Measurements from ENCODE around the gene NDC80. TPM values are rescaled to one million over a fixed set of nuclear protein-coding genes. Genes with fewer than 3 reads are reported as not detected.
A peak's percentile ranks its signal among the peaks of the same experiment; 100 is the strongest.

NDC80 gene
- total and polyA plus RNA-seq, 12 donors: 0.17 to 2.7 (median 0.34) TPM; not detected in 2

- DNase-seq (no peak), ATAC-seq (peak in 6 of 8 donors; percentile 11 to 51 (median 32))
- H3K4me1 ChIP-seq: peaks cover 0 to 48% (median 19%) of the 10 kb centered on the region in 9 donors
- WGBS, 2 donors: 49 to 60% methylated on average over 9 of the region's 9 CpGs
- H3K36me3 ChIP-seq: no peaks in the 10 kb centered on the region
- TF ChIP-seq, protein P1, sequence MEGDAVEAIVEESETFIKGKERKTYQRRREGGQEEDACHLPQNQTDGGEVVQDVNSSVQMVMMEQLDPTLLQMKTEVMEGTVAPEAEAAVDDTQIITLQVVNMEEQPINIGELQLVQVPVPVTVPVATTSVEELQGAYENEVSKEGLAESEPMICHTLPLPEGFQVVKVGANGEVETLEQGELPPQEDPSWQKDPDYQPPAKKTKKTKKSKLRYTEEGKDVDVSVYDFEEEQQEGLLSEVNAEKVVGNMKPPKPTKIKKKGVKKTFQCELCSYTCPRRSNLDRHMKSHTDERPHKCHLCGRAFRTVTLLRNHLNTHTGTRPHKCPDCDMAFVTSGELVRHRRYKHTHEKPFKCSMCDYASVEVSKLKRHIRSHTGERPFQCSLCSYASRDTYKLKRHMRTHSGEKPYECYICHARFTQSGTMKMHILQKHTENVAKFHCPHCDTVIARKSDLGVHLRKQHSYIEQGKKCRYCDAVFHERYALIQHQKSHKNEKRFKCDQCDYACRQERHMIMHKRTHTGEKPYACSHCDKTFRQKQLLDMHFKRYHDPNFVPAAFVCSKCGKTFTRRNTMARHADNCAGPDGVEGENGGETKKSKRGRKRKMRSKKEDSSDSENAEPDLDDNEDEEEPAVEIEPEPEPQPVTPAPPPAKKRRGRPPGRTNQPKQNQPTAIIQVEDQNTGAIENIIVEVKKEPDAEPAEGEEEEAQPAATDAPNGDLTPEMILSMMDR (IDR thresholded peaks at IDR 0.05): no peak
- no peaks in the 10 kb centered on the region for H3K9me3 ChIP-seq
- peak overlapping the region in 6 of 10 donors; percentile 5 to 36 (median 16) for H3K4me3 ChIP-seq
- no peaks in the 10 kb centered on the region for H3K27me3 ChIP-seq
- intact Hi-C loops (cut with DNase I): loop anchor here in 2 of 10 donors (5.0 kb wide), 1 partner anchor 64 kb away; the partner anchor contains the start of genes METTL4 (in 2 of the 2) and NDC80 (in 2 of the 2)
- H3K27ac ChIP-seq: peak overlapping the region; percentile 79 to 91 (median 85)
Observed at GRCh38 chr18:2636126-2636631, 64.8 kb downstream of the NDC80 start.

DNA sequence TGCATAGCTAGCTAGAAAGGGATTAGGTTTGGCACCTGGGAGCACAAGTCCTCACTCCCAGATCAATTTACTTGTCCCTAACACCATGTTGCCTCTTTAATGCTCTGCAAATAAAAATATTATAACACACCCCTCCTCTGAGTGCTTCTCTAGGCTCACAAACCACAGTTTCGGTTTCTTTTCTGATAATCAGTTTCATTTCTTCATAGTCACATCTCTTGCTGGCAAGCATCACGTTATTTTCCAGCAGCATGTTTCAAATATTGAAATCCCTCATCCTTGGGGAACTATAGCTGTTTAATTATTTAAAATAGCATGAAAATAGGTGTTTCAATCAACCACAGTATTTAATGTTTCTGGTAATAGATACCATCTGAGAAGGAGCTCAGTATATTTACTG is 70.3 kb downstream of the NDC80 start:
- H3K36me3 ChIP-seq: no peaks in the 10 kb centered on the region
- no peaks in the 10 kb centered on the region for H3K9me3 ChIP-seq
- intact Hi-C loops (cut with DNase I): no loop called here
- no peaks in the 10 kb centered on the region for H3K27me3 ChIP-seq
- ATAC-seq: peak in 6 of 8 donors; percentile 35 to 60 (median 50)
- H3K4me1 ChIP-seq: peaks cover 0 to 61% (median 13%) of the 10 kb centered on the region in 9 donors
- no peak for DNase-seq
- peak overlapping the region in 7 of 10 donors; percentile 29 to 77 (median 50) for H3K27ac ChIP-seq
- TF ChIP-seq, protein P1 (IDR thresholded peaks at IDR 0.05): no peak
- WGBS, 2 donors: 24 to 30% methylated on average over 2 of the region's 2 CpGs
- H3K4me3 ChIP-seq: peak overlapping the region in 5 of 10 donors; percentile 5 to 31 (median 17)

- no peaks in the 10 kb centered on the region for H3K27me3 ChIP-seq
- no peak overlapping the region for H3K4me3 ChIP-seq
- H3K9me3 ChIP-seq: no peaks in the 10 kb centered on the region
- H3K27ac ChIP-seq: peak overlapping the region in 3 of 10 donors; percentile 11 to 77 (median 75)
- H3K36me3 ChIP-seq: no peaks in the 10 kb centered on the region
- TF ChIP-seq, protein P1 (IDR thresholded peaks at IDR 0.05): no peak
- H3K4me1 ChIP-seq: peaks cover 0 to 57% (median 6%) of the 10 kb centered on the region in 9 donors
- DNase-seq (no peak), ATAC-seq (no peak)
- WGBS, 2 donors: 88 to 94% methylated on average over 1 of the region's 1 CpG
- intact Hi-C loops (cut with DNase I): no loop called here
Observed at GRCh38 chr18:2642771-2643170, 71.4 kb downstream of the NDC80 start.

DNA sequence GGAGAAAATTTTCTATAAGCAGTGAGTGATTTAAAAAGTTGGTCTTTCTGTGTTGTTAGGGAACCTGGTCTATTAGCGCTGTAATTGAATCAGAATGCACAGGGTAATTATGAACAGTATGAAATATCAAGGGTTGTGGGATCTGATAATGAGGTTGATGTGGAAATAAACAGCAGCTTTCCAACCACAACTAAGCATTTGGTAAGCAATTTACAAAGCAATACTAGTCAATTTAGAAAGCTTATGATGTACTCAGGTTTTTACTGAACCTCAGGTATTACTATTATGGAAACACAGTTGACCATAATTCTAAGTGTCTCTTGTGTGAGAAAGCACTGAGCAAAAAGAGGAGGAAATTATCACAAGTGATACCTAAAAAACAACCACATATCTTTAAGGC is 73.2 kb downstream of the NDC80 start:
- 92 to 95% methylated on average over 1 of the region's 1 CpG for WGBS, 2 donors
- H3K4me3 ChIP-seq: no peak overlapping the region
- no peaks in the 10 kb centered on the region for H3K27me3 ChIP-seq
- intact Hi-C loops (cut with DNase I): no loop called here
- H3K27ac ChIP-seq: no peak overlapping the region
- no peak for ATAC-seq
- TF ChIP-seq, protein P1 (IDR thresholded peaks at IDR 0.05): no peak
- no peaks in the 10 kb centered on the region for H3K9me3 ChIP-seq
- no peaks in the 10 kb centered on the region for H3K36me3 ChIP-seq
- no peak for DNase-seq
- H3K4me1 ChIP-seq: peaks cover 0 to 52% (median 6%) of the 10 kb centered on the region in 9 donors

Data from heart right ventricle (tissue), 16 donors.